Epithelial cell of esophagus (primary cell): ENCODE results near the gene PARD3B.

Experiments
- DNase-seq: peaks from one replicate; pipeline ENCODE4 v3.0.0; 2010; ENCODE audit warnings: low read depth
- H3K4me3 ChIP-seq: 2 replicates; pipeline ENCODE4 v1.5.1; 2011; ENCODE audit warnings: mild to moderate bottlenecking, low read length, control low read depth
- TF ChIP-seq, protein P1 (sequence below): IDR thresholded peaks from 2 replicates; pipeline ENCODE4 v1.5.1; 2011; ENCODE audit warnings: low read depth, mild to moderate bottlenecking, low read length, control low read depth, inconsistent platforms; ENCODE audit not compliant: insufficient read depth; ENCODE audit errors: missing control alignments

Gene PARD3B

DNA sequence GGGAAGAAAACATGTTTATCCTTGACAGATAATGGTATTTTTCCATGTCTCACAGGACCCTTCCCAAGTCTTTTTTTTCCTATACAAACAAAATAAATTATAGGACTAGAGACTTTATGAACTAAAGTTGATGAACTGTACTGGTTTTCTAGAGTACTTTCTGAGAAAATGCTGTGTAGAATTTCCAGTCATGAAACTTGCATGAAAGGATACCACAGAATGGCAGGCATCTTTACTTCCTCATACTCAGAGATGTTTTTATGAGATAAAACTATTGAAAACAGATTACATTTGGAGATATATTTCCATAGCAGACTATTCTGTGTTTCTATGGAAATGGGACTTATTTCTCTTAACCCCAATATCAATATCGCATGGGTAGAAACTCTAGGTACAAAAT lies 403.5 kb downstream of the PARD3B start:
- H3K4me3 ChIP-seq = no peak overlapping the region
- TF ChIP-seq, protein P1, sequence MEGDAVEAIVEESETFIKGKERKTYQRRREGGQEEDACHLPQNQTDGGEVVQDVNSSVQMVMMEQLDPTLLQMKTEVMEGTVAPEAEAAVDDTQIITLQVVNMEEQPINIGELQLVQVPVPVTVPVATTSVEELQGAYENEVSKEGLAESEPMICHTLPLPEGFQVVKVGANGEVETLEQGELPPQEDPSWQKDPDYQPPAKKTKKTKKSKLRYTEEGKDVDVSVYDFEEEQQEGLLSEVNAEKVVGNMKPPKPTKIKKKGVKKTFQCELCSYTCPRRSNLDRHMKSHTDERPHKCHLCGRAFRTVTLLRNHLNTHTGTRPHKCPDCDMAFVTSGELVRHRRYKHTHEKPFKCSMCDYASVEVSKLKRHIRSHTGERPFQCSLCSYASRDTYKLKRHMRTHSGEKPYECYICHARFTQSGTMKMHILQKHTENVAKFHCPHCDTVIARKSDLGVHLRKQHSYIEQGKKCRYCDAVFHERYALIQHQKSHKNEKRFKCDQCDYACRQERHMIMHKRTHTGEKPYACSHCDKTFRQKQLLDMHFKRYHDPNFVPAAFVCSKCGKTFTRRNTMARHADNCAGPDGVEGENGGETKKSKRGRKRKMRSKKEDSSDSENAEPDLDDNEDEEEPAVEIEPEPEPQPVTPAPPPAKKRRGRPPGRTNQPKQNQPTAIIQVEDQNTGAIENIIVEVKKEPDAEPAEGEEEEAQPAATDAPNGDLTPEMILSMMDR = no peak
- DNase-seq = no peak

DNA sequence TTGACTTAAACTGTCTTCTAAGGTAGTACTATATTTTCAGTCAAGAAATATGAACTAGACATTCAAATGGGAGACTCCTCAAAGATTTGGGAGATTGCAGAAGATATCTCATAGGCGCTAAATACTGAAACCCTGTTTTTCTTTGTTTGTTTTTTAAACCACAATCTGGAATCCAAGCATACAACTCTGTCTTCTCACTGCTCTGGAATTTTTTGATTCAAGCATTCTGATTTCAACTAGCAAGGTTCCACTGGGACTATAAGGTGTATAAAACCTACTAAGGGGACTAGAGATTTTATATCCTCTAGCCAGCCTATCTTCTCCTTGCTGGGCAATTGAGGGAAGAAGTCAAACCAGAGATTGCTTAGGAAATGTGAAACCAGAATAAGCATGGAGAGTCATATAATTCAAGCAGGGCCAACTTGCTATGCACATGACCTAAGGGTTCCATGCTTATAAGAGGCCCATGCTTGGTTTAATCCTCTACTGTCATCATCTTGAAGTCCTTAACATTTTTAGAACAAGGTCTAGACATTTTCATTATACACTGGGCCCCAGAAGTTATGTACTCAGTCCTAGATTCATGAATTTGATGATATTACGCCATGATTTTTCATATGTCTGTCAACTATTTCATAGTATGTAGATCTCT lies 405.5 kb downstream of the PARD3B start:
- H3K4me3 ChIP-seq = no peak overlapping the region
- peak; percentile 3 for DNase-seq
- TF ChIP-seq, protein P1 = no peak

DNA sequence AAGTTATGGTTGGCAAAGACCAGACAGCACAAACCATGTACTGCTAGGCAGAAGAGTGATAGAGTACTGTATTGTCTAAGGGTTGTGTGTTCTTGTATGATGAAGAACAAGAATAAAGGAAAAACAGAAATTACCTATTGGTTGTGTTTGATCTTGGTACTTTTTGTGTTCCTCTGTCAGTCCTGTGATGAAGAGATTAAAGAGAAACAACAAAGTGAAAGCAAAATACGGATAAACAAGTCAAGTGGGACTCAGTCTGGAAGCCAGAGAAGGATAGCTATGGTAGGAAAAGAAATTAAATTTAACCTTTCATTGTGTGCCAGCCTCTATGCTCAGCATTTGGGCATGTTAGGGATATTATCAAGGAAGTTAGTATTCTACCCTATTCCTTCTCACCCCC lies 413.1 kb downstream of the PARD3B start:
- TF ChIP-seq, protein P1 = no peak
- no peak for DNase-seq
- H3K4me3 ChIP-seq = no peak overlapping the region

DNA sequence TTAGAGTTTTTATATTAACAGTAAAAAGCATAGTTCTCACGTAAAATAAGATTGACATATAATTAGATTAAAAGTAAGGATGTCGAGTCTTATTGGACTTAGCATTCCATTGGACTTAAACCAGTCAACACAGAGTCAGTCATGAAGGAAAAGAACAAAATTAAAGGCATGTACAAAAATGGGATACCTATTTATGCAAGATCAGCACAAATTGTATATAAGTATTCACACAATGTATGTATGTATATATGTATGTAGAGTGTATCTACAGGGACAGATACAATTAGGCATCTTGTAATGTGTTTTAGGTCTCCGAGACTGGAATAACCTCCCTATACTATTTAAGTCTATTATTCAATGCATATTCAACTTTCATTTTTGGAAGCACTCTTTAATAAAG lies 419.1 kb downstream of the PARD3B start:
- TF ChIP-seq, protein P1 = no peak
- no peak for DNase-seq
- no peak overlapping the region for H3K4me3 ChIP-seq

DNA sequence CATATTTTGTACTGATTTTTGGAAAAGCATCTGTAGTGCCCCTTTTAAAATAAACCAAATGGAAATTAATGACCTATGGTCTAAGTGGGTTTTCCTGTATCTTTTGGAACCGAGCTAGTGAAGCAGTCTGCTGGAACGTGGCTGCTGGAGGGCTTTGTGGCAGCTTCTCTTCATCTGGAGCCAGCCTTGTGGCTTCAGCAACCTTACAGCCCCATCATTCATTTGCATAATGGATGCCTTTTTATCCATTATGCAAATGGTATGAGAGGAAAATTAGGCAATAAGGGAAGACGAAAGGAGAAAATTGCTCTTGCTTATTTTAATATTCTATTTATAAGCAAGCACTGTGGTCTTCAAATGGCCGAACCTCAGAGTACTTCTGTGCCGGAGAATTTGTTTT lies 421.0 kb downstream of the PARD3B start:
- TF ChIP-seq, protein P1 = no peak
- no peak for DNase-seq
- H3K4me3 ChIP-seq = no peak overlapping the region

DNA sequence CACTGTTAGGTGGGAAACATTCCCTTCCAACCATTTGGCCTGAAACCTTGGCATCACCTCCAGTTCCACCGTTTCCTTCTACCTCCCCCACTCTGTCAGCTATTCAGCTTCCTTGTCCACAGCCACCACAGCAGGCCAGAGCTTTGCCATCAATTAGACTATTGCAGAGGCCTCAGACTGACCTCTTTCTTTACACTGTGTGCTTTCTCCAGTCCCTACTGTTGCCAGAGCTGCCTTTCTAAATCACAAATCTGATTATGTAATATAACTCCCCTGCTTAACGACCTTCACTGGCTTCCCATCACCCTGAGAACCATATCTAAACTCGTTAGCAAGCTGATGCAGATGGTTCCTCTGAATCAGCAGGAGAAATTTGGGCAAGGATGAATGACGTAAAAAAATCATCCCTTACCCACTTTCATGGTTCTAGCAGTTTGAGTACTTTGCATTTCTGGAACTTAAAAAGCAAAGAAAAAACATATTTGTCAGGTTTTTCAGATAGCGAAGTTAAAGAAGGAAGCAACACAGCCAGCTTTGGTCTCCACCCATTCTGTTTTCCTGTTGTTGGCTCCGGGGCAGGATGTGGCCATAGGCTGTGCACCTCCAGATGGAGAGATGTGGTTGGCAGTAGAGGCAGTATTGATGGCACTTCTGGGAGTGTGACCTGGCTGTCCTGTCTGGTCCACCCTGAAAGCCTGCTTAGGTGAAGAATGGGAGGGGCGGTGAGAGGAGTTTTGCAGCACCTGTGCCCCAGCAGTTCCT lies 422.1 kb downstream of the PARD3B start:
- no peak overlapping the region for H3K4me3 ChIP-seq
- TF ChIP-seq, protein P1 = no peak
- DNase-seq = no peak
